NCI-H1092 (cell line): ENCODE data around the gene ARHGEF39.
A peak's percentile ranks its signal among the peaks of the same experiment; 100 is the strongest.
"Not testable (repeated sequence)": the region's sequence is repeated elsewhere in the genome, so short reads cannot be mapped to it uniquely, and the experiment has no call there.

Source experiments
- DNase-seq: peaks from one replicate; lab custom pipeline; 2025; lab: John Stamatoyannopoulos, UW

ARHGEF39 gene

DNA sequence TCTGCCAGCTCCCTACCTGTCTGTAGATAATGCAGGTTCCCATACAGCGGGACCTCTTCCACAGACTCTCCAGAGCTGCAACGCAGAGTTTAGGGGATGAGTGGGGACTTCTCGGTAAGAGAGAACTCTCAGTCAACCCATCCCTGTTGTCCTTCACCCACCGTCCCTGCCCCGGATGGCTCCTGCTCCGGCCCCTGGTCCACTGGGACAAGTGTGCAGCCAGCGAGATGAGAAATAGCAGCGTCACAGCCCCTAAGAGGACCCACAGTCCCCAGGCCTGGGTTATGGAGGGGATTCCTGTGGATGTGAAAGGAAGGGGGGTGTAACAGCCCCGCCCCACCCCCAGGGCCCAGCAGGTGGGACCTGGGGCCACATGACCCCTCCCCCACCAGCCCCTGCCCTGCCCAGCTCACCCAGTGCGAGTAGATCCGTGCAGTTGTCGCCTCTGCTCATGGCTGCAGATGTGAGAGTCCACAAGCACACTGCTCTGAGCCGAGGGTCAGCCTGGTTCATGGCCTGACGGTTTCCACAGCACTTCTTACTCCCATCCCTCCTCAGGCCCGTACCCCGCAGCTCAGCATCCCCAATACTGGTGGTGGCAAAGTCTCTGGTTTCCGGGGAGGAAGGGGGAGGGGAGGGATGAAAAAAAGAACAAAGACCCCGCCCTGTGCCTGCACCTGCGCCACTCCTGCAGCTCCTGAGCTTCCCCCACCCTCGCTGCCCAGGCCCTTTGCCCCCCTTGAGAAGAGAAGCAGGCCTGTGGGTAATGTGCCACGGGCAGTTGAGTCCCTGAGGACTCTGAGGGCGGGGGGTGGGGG, 14.4 kb downstream of the ARHGEF39 start, which contains the start of gene SIT1:
Gene SIT1 (minus strand): TSS at position 591 of the 818 bp plus-strand sequence. CDS start 78 bp downstream, at position 513.
- no peak for DNase-seq

- no peak for DNase-seq
These were observed 15.3 kb downstream of the ARHGEF39 start for GRCh38 chr9:35649431-35650340.

GRCh38 chr9:35646533-35647265, 18.3 kb downstream of the ARHGEF39 start:
- peak; percentile 85 for DNase-seq

GRCh38 chr9:35646153-35646532, 18.9 kb downstream of the ARHGEF39 start:
- no peak for DNase-seq

DNA sequence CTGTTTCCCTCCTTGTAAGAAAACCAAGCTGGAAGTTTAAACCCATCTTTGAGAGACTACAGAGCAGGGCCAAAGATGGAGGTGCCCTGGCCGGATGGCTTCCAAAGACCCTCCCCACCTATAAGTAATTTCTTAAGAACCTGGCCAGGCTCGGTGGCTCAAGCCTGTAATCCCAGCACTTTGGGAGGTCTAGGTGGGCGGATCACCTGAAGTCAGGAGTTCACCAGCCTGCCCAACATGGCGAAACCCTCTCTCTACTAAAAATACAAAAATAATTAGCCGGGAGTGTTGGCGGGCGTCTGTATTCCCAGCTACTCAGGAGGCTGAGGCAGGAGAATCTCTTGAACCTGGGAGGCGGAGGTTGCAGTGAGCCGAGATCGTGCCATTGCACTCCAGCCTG, 19.3 kb downstream of the ARHGEF39 start:
- not testable (repeated sequence) for DNase-seq

- no peak for DNase-seq
These were observed 21.9 kb downstream of the ARHGEF39 start for GRCh38 chr9:35643046-35643445.

GRCh38 chr9:35641478-35641877, 23.5 kb downstream of the ARHGEF39 start:
- DNase-seq, result not testable (repeated sequence)

- DNase-seq, result not testable (repeated sequence)
These were observed 24.6 kb downstream of the ARHGEF39 start for GRCh38 chr9:35640431-35640830.

DNA sequence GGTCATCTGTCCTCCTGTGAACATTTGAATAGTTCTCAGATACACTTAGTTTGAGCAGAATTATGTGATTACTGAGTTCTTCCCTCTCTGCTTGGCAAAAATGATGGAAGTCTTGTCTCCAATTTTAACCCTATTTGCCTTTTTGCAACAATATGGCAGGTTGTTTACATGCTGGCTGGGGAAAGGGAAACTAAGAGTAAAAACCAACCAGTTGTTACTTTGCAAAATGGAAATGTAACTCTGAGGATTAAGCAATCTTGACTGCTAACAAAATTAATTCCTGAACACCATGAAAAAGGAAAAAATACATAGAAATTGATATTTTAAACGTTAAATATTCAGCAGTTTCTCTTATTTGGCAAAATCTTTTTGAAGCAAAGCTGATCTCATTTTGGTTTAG, 25.4 kb downstream of the ARHGEF39 start:
- DNase-seq, result no peak

- DNase-seq, result not testable (repeated sequence)
These were observed 25.8 kb downstream of the ARHGEF39 start for GRCh38 chr9:35639225-35639624.

DNA sequence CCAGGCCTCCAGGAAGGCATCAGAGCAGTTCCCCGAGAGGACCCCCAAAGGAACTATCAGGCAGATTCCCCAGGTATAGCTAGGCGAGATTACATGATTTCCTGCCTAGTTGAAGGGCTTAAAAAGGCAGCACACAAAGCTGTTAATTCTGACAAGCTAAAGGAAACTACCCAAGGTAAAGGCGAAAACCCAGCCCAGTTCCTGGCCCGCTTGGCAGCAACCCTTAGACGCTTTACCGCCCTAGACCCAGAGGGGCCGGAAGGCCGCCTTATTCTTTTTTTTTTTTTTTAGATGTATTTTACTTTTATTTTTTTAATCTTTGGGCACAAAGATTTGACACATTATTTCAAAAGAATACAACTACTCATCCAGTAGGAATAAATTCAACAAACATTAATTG, 26.2 kb downstream of the ARHGEF39 start:
- not testable (repeated sequence) for DNase-seq

DNA sequence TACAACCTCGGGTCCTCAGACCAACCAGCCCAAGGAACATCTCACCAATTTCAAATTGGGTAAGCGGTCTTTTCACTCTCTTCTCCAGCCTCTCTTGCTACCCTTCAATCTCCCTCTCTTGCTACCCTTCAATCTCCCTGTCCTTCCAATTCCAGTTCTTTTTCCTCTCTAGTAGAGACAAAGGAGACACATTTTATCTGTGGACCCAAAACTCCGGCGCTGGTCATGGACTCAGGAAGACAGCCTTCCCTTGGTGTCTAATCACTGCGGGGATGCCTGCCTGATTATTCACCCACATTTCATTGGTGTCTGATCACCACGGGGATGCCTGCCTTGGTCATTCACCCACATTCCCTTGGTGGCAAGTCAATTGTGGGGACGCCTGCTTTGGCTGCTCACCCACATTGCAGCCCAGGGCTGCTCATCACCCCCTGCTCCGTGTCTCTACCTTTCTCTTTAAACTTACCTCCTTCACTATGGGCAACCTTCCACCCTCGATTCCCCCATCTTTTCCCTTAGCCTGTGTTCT, 27.5 kb downstream of the ARHGEF39 start:
- DNase-seq, result not testable (repeated sequence)

- not testable (repeated sequence) for DNase-seq
These were observed 28.1 kb downstream of the ARHGEF39 start for GRCh38 chr9:35636877-35637246.

DNA sequence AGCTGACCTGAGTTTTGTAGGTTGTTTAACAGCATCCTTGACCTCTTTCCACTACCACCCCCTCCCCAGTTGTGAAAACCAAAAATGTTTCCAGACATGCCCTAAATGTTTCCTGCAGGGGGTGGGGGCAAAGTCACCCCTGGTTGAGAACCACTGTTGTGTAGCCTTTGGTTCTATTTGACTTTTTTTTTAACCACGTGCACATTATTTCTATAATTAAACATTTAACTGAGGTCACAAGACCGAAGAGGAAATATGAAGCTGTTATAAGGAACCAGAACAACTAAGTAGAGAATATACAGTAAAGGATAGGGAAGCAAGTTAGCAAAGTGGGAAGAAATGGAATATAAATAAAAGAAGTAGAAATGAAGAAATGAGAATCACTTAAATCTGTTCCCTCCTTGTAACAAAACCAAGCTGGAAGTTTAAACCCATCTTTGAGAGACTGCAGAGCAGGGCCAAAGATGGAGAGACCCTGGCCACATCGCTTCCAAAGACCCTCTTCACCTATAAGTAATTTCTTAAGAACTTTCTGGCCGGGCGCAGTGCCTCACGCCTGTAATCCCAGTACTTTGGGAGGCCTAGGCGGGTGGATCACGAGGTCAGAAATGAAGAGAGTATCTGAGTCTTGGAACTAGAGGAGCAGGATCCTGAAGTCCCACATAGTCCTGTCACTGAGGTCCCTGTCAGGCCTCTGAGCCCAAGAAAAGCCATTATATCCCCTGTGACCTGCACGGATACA, 28.7 kb downstream of the ARHGEF39 start:
- DNase-seq, result no peak

DNA sequence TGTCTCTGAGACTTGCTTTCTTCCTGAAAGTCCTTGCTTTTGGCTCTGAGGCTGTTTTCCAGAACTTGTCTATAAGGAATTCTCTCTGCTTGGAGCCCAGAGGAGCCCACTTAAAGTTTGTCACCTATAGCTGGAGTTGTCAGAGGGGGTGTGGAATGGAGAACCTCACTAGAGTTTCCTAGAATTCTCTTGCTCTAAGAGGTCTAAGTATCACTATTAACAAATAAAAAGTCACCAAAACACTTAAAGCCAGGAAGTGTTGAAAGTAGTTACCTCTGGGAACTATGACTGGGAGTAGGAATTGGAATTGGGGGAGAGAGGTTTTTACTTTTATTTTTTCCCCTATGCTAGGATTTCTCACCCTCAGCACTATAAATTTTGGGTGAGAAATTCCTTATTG, 29.3 kb downstream of the ARHGEF39 start:
- DNase-seq, result no peak

GRCh38 chr9:35629597-35629996, 35.4 kb downstream of the ARHGEF39 start:
- DNase-seq, result no peak

DNA sequence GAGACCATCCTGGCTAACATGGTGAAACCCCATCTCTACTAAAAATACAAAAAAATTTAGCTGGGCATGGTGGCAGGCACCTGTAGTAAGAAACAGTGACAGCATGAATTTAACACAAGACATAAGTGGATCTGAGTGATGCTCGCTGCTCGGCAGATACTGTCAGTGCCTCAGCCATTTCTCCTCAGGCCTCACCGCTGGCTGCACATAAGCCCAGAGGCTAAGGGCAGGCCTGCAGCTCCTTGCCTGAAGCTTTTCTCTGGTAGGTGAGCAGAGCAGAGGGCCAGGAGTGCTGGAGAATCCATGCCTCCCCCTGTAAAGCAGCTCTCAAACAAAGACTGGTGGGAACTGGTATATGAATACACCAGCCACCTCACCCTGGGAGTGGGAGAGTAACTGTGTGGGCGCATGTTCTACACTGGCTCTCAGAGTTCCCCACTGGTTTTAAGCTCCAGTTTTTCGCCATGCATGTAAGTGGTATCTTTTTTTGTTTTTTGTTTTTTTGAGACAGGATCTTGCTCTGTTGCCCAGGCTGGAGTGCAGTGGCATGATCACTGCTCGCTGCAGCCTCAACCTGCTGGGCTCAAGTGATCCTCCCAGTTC, 36.5 kb downstream of the ARHGEF39 start:
- DNase-seq, result no peak

- no peak for DNase-seq
These were observed 37.4 kb downstream of the ARHGEF39 start for GRCh38 chr9:35627575-35627974.

DNA sequence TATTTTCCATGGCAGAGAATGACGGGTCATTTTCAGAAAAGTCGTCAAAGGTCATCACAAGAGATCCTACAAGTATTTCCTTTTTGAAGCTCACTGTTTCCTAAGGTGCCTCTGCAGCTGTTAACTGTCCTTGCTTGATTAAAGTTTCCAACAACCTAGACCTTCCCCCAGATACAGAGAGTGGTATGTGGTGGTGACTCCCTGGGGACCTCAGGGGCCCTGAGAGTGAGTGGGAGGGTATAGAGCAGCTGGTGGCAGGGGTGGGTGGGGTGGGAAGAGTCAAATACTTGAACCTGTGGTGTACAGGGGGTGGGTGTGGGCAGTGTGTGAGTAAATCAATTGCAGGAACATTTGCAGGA, 45.2 kb downstream of the ARHGEF39 start:
- DNase-seq, result no peak

DNA sequence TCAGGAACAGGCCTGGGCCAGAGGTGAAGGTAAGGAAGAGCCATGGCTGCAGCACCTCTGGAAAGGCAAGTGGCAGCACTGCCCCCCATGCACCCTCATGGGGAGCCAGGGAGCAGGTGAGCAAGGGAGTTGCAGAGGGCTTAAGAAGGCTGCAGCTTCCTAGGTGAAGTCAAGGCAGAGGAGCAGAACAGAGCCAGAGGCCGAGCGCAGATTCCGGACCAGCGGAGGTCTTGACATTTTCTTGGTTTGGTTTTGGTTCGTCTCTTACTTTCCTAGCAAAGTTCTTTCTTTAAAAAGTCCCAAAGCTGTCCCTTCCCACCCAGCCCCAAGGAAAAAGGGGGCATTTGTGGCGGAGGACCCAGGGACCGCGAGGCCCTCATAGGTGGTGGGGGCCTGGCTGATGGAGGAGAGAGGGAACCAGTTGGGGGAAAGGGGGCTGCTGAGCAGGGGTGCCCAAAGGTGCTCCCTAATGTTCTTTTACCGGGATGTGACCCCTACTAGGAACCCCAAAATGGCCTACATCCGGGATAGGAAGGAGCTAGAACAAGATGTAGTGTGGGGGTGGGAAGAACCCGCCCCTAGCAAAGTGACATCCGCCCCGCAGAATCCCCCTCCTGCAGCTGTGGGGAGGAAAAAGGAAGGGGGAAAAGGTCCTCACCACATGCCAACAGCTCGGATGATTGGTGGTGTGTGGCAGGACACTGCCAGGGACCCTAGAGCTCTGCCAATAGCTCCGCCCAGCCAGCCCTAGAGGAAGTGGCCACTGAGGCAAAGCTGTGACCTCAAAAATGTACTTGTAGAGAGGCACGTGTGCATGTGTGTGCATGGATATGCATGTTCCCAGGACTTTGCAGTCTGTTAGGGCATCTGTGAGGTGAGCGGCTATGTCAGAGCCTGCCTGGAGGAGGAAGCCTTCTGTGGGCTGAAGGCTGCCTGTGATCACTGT, 45.9 kb downstream of the ARHGEF39 start:
- DNase-seq, result no peak
